OCI-LY3 (cell line): ENCODE measurements around the gene CNTN2.

Experiments used
- EZH2phosphoT487 ChIP-seq: fragments of 200-600 bp; shearing (Covaris generic); IDR thresholded peaks from 2 replicates; pipeline ENCODE4 v1.6.1; 2018; ENCODE audit warnings: antibody characterized with exemption, mixed run types, low read depth
- TF ChIP-seq, protein P1 (sequence below): fragments of 200-600, 300-600 bp; sonication (generic); IDR thresholded peaks from 2 replicates; pipeline ENCODE4 v1.5.1; 2014; ENCODE audit warnings: antibody characterized with exemption, low read length, low read depth

DNA sequence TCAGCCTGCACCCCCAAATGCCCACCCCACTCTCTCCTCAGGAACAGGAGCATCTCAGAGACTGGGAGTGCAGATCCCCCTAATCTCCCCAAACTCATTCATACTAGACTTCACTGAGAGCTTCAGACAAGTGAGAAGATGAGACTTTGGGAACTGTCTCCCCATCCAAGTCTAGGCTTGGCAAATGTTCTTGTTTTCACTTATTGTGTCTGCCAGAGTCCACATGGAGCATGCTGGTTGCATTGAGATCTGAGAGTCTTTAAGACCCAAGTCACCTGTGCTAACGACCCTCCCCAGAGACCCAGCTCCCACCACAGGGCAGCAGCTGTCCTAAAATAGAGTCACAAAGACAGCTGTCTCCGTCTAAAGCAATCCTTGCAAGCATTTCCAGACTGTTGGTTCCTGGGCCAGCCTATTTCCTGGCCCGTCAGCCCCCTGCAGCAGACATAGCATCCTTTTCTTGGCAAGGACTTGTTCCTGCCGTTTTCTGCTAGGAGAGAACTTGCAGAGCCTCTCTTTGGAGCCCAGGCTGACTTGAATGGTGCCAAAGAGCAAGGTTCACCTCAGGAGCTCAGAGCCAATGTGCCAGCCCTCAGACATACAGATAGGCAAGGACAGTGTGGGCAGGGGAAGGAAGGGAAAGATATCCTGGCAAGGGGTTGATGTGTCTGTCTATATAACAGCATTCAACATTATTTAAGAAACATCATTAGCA lies 1.9 kb upstream of the CNTN2 start:
- TF ChIP-seq, protein P1, sequence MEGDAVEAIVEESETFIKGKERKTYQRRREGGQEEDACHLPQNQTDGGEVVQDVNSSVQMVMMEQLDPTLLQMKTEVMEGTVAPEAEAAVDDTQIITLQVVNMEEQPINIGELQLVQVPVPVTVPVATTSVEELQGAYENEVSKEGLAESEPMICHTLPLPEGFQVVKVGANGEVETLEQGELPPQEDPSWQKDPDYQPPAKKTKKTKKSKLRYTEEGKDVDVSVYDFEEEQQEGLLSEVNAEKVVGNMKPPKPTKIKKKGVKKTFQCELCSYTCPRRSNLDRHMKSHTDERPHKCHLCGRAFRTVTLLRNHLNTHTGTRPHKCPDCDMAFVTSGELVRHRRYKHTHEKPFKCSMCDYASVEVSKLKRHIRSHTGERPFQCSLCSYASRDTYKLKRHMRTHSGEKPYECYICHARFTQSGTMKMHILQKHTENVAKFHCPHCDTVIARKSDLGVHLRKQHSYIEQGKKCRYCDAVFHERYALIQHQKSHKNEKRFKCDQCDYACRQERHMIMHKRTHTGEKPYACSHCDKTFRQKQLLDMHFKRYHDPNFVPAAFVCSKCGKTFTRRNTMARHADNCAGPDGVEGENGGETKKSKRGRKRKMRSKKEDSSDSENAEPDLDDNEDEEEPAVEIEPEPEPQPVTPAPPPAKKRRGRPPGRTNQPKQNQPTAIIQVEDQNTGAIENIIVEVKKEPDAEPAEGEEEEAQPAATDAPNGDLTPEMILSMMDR = no peak
- TF ChIP-seq EZH2phosphoT487 = no peak
